ENCODE data around the gene GDI2.

DNA sequence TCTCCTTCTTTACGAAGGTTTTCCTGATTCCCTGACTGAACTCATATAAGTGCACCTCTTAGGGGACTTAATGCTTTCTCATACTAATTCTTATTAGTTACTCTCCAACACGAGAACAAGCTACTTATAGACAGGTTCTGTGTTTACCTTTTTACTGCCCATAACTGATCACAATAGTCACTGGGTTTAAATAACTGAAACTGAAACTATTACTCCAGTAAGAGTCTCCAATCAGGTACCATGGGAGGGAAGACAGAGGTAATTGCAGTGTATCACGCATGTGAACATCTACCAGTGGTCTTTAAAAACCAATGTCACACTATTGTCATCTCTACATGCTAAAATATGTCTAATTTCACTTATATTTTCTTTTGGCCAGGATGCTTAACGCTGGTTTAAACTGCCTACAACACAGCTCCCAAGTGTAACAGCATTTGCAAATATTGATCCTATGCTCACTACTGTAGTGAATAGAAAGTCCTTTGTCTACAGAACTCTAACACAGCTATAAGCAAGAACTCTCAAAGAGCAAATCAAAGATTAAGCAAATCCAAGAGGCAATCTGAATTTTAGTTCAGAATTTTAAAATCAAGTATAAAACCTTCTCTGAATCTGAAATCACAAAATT, 3.6 kb downstream of the GDI2 start:
- TF ChIP-seq, protein P1, sequence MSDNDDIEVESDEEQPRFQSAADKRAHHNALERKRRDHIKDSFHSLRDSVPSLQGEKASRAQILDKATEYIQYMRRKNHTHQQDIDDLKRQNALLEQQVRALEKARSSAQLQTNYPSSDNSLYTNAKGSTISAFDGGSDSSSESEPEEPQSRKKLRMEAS (IDR thresholded peaks at IDR 0.05), result no peak
- TF ChIP-seq RAD21 (IDR thresholded peaks at IDR 0.05), result no peak
- TF ChIP-seq, protein P2, sequence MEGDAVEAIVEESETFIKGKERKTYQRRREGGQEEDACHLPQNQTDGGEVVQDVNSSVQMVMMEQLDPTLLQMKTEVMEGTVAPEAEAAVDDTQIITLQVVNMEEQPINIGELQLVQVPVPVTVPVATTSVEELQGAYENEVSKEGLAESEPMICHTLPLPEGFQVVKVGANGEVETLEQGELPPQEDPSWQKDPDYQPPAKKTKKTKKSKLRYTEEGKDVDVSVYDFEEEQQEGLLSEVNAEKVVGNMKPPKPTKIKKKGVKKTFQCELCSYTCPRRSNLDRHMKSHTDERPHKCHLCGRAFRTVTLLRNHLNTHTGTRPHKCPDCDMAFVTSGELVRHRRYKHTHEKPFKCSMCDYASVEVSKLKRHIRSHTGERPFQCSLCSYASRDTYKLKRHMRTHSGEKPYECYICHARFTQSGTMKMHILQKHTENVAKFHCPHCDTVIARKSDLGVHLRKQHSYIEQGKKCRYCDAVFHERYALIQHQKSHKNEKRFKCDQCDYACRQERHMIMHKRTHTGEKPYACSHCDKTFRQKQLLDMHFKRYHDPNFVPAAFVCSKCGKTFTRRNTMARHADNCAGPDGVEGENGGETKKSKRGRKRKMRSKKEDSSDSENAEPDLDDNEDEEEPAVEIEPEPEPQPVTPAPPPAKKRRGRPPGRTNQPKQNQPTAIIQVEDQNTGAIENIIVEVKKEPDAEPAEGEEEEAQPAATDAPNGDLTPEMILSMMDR (IDR thresholded peaks at IDR 0.05; ENCODE audit: low read depth, low read length, missing input control), result no peak
- no peak for TF ChIP-seq EGR1 (IDR thresholded peaks at IDR 0.05; ENCODE audit: low read depth in 2 of 2)
